BE2C (cell line): ENCODE measurements around the gene TRIOBP.

Experiments used
- DNase-seq: peaks from one replicate; pipeline ENCODE4 v3.0.0-alpha.2; 2020
- H3K27me3 ChIP-seq: fragments of 250-450 bp; sonication (Bioruptor Pico); 2 replicates; pipeline ENCODE4 v1.5.1; 2020; ENCODE audit warnings: mild to moderate bottlenecking
- H3K36me3 ChIP-seq: fragments of 250-450 bp; sonication (Bioruptor Pico); 2 replicates; pipeline ENCODE4 v1.5.1; 2020; ENCODE audit warnings: mild to moderate bottlenecking
- H3K4me1 ChIP-seq: fragments of 250-450 bp; sonication (Bioruptor Pico); 2 replicates; pipeline ENCODE4 v1.5.1; 2020
- H3K4me3 ChIP-seq: 2 replicates; pipeline ENCODE4 v1.5.1; 2011; ENCODE audit warnings: low read depth, low read length
- H3K9me3 ChIP-seq: fragments of 250-450 bp; sonication (Bioruptor Pico); 2 replicates; pipeline ENCODE4 v1.5.1; 2020
- CTCF ChIP-seq: IDR thresholded peaks from 2 replicates; pipeline ENCODE4 v1.5.1; 2012; ENCODE audit warnings: mild to moderate bottlenecking, low read depth, low read length

Gene TRIOBP

DNA sequence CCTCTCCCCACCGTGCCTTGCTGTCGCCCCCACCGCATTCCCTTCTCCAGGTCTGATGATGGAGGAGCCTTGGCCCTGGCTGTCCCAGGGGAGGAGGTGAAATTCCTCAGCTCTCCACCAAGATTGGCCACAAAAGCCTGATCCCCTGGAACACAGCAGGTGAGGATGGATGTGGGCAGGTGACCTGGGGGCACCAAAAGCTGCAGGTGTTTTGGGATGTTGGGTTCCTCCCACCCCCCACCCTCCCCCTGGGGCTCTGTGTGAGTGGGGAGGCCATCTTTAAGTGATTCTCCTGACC is 639 bp downstream of the TRIOBP start:
- H3K4me3 ChIP-seq, result peak overlapping the region; percentile 71
- TF ChIP-seq CTCF, result no peak

GRCh38 chr22:37701141-37701786 is 4.4 kb downstream of the TRIOBP start:
- H3K4me3 ChIP-seq, result no peak overlapping the region
- peaks cover 4% of the 10 kb centered on the region for H3K36me3 ChIP-seq
- no peaks in the 10 kb centered on the region for H3K9me3 ChIP-seq
- DNase-seq, result no peak
- TF ChIP-seq CTCF, result no peak
- H3K4me1 ChIP-seq, result peaks cover 4% of the 10 kb centered on the region; the same call in 1 of the 2 replicates
- no peaks in the 10 kb centered on the region for H3K27me3 ChIP-seq

More for the DNA sequence above, 639 bp downstream of the TRIOBP start:
- Histone ChIP-seq H3K9me3 (no peaks in the 10 kb centered on the region), H3K27me3 (no peaks in the 10 kb centered on the region), H3K4me1 (peaks cover 10% of the 10 kb centered on the region), H3K36me3 (peaks cover 14% of the 10 kb centered on the region)
- no peak for DNase-seq

DNA sequence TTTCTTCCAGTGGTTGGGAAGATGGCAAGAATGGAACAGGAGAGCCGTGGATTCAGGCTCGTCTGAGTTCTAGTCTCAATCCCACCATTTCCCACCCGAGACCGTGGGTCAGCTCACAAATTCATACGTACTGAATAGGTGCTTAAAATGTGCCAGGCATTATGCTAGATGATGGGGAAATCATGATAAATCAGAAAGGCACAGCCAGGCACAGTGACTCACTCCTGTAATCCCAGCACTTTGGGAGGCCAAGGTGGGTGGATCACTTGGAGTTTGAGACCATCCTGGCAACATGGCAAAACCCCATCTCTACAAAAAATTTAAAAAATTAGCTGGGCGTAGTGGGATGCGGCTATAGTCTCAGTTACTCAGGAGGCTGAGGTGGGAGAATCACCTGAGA is 7.1 kb downstream of the TRIOBP start:
- H3K9me3 ChIP-seq, result no peaks in the 10 kb centered on the region
- H3K36me3 ChIP-seq, result peaks cover 4% of the 10 kb centered on the region

GRCh38 chr22:37704645-37705044 is 7.8 kb downstream of the TRIOBP start:
- no peak for DNase-seq
- H3K36me3 ChIP-seq, result peaks cover 4% of the 10 kb centered on the region
- no peaks in the 10 kb centered on the region for H3K27me3 ChIP-seq
- H3K9me3 ChIP-seq, result no peaks in the 10 kb centered on the region
- H3K4me3 ChIP-seq, result no peak overlapping the region
- no peaks in the 10 kb centered on the region for H3K4me1 ChIP-seq
- no peak for TF ChIP-seq CTCF

More for the DNA sequence above, 7.1 kb downstream of the TRIOBP start:
- H3K27me3 ChIP-seq, result no peaks in the 10 kb centered on the region
- TF ChIP-seq CTCF, result no peak
- DNase-seq, result no peak
- H3K4me1 ChIP-seq, result no peaks in the 10 kb centered on the region
- H3K4me3 ChIP-seq, result no peak overlapping the region

GRCh38 chr22:37705205-37705604 is 8.4 kb downstream of the TRIOBP start:
- no peaks in the 10 kb centered on the region for H3K27me3 ChIP-seq
- H3K4me1 ChIP-seq, result no peaks in the 10 kb centered on the region
- no peak for TF ChIP-seq CTCF
- H3K36me3 ChIP-seq, result peaks cover 4% of the 10 kb centered on the region
- no peak overlapping the region for H3K4me3 ChIP-seq
- DNase-seq, result no peak
- H3K9me3 ChIP-seq, result no peaks in the 10 kb centered on the region

GRCh38 chr22:37708580-37709444 is 12.0 kb downstream of the TRIOBP start:
- Histone ChIP-seq H3K27me3 (no peaks in the 10 kb centered on the region), H3K9me3 (no peaks in the 10 kb centered on the region), H3K4me3 (no peak overlapping the region), H3K36me3 (peaks cover 4% of the 10 kb centered on the region), H3K4me1 (no peaks in the 10 kb centered on the region)
- TF ChIP-seq CTCF, result no peak
- DNase-seq, result no peak
